Measurements from ENCODE around the gene TMPRSS9. TPM values are rescaled to one million over a fixed set of nuclear protein-coding genes. Genes with fewer than 3 reads are reported as not detected.
"Not testable (repeated sequence)": the region's sequence is repeated elsewhere in the genome, so short reads cannot be mapped to it uniquely, and the experiment has no call there.

Gene TMPRSS9
- total RNA-seq, 2 donors from 2014 or later, result not detected

DNA sequence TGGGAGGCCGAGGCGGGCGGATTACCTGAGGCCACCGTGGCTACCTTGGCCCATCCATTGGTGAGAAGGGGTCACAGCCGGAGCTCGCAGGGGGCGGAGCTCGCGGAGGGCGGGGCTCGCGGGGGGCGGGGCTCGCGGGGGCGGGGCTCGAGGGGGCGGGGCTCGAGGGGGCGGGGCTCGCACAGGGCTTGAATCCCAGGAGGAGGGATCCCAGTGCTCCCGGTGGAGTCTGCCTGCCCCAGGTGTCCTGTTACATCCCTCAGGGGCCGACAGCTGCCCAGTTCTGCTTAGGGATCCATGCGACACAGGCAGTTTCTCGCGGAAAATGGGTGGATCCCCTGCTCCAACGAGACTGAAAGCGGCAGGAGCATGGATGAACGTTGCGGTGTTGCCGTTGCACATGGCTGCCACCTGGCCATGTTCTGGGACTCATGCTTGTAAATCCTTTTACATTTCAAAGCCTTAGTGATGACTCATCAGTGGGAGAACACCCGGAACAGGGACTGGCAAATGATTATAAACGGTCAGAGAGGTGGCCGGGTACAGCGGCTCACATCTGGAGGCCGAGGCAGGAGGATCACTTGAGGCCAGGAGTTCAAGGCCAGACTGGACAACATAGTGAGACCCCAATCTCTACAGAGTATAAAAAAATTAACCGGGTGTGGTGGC lies 25.1 kb downstream of the TMPRSS9 start:
- TF ChIP-seq, protein P1, sequence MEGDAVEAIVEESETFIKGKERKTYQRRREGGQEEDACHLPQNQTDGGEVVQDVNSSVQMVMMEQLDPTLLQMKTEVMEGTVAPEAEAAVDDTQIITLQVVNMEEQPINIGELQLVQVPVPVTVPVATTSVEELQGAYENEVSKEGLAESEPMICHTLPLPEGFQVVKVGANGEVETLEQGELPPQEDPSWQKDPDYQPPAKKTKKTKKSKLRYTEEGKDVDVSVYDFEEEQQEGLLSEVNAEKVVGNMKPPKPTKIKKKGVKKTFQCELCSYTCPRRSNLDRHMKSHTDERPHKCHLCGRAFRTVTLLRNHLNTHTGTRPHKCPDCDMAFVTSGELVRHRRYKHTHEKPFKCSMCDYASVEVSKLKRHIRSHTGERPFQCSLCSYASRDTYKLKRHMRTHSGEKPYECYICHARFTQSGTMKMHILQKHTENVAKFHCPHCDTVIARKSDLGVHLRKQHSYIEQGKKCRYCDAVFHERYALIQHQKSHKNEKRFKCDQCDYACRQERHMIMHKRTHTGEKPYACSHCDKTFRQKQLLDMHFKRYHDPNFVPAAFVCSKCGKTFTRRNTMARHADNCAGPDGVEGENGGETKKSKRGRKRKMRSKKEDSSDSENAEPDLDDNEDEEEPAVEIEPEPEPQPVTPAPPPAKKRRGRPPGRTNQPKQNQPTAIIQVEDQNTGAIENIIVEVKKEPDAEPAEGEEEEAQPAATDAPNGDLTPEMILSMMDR (IDR thresholded peaks at IDR 0.05), result no peak
- Histone ChIP-seq H3K36me3 (no peaks in the 10 kb centered on the region), H3K27me3 (no peaks in the 10 kb centered on the region), H3K27ac (no peak overlapping the region), H3K9me3 (peaks cover 0 to 9% of the 10 kb centered on the region in 2 donors), H3K4me3 (no peak overlapping the region), H3K4me1 (peaks cover 0 to 4% of the 10 kb centered on the region in 2 donors)
- DNase-seq (ENCODE audit: low spot score), result no peak

DNA sequence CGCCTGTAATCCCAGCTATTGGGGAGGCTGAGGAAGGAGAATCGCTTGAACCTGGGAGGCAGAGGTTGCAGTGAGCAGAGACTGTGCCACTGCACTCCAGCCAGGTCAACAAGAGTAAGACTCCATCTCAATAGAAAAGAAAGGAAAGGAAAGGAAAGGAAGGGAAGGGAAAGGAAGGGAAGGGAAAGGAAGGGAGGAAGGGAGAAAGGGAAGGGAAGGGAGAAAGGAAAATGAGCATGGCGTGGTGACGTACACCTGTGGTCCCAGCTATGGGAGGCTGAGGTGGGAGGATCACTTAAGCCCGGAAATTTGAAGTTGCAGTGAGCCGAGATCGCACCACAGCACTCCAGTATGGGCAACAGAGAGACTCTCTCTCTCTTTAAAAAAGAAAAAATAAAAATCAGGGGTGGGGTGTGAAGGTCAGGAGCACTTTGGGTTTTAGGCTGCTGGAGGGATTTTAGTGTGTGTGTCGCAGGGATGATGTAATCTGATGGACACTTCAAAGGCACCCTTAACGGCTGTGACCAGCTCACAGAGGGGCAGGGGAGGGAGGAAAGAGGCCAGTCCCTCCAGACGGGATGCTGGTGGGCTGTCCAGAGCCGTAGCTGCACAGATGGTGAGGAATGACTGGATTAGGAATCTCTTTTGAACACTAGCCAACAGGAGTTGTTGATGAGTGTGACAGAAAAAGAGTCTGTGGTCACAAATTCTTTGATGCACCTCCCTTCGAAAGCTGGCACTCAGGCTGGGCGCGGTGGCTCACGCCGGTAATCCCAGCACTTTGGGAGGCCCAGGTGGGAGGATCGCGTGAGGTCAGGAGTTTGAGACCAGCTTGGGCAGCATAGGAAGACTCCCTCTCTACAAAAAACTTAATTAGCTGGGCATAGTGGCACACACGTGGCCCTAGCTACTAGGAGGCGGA lies 27.6 kb downstream of the TMPRSS9 start:
- H3K9me3 ChIP-seq, result no peaks in the 10 kb centered on the region
- no peaks in the 10 kb centered on the region for H3K36me3 ChIP-seq
- TF ChIP-seq, protein P1 (IDR thresholded peaks at IDR 0.05), result no peak
- H3K4me1 ChIP-seq, result peaks cover 0 to 4% of the 10 kb centered on the region in 2 donors
- H3K27me3 ChIP-seq, result no peaks in the 10 kb centered on the region
- no peak for DNase-seq (ENCODE audit: low spot score)
- H3K4me3 ChIP-seq, result no peak overlapping the region
- H3K27ac ChIP-seq, result no peak overlapping the region

DNA sequence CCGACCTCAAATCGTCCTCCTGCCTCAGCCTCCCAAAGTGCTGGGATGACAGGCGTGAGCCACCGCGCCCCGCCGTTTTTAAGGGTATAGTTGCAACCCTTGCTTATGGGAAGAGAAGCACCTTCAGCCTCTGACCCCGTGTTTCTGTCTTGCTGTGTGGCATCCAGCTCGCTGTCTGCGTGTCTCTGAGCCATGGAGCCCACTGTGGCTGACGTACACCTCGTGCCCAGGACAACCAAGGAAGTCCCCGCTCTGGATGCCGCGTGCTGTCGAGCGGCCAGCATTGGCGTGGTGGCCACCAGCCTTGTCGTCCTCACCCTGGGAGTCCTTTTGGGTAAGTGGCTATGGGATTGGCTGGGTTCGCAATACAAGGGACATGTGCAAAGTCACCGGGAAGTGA lies 29.5 kb downstream of the TMPRSS9 start:
- Histone ChIP-seq H3K9me3 (no peaks in the 10 kb centered on the region), H3K4me1 (no peaks in the 10 kb centered on the region), H3K27me3 (no peaks in the 10 kb centered on the region), H3K4me3 (no peak overlapping the region), H3K36me3 (no peaks in the 10 kb centered on the region), H3K27ac (no peak overlapping the region)
- TF ChIP-seq, protein P1 (IDR thresholded peaks at IDR 0.05), result no peak
- DNase-seq (ENCODE audit: low spot score), result no peak

DNA sequence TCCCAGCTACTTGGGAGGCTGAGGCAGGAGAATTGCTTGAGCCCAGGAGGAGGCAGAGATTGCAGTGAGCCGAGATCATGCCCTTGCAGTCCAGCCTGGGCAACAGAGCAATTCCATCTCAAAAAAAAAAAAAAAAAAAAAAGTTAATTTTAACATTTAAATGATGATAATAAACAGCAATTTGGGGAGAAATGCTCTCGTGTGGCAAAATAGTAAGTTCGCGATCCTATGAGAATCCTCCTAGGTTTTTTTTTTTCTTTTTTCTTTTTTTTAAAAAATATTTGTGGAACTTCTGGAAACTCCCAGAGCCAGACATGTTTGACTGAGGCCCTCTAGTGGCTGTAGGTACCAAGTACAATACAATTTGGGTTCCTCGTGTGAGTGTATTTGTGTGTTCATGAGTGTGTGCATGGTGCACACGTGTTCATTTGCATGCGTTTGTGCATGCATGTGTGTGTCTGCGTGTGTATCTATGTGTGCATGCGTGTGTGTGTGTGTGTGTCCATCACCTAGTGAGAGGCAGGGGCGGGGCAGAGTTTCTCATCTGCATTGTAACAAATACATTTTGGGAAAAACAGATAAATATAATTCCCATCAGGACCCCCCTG lies 31.2 kb downstream of the TMPRSS9 start:
- no peaks in the 10 kb centered on the region for H3K9me3 ChIP-seq
- no peak overlapping the region for H3K4me3 ChIP-seq
- DNase-seq (ENCODE audit: low spot score), result no peak
- no peaks in the 10 kb centered on the region for H3K27me3 ChIP-seq
- H3K36me3 ChIP-seq, result no peaks in the 10 kb centered on the region
- TF ChIP-seq, protein P1 (IDR thresholded peaks at IDR 0.05), result peak; percentile 74 to 79
- no peak overlapping the region for H3K27ac ChIP-seq
- no peaks in the 10 kb centered on the region for H3K4me1 ChIP-seq

DNA sequence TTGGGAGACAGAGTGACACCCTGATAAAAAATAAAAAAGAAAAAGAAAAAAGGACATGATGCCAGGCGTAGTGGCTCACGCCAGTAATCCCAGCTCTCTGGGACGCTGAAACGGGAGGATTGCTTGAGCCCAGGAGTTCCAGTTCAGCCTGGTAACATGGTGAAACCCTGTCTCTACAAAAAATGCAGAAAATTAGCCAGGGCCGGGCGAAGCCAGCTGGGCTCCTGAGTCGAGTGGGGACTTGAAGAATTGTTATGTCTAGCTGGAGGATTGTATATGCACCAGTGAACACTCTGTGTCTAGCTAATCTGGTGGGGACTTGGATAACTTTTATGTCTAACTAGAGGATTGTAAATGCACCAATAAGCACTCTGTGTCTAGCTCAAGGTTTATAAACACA lies 32.3 kb downstream of the TMPRSS9 start:
- Histone ChIP-seq H3K27ac (no peak overlapping the region), H3K9me3 (no peaks in the 10 kb centered on the region), H3K36me3 (no peaks in the 10 kb centered on the region), H3K27me3 (no peaks in the 10 kb centered on the region), H3K4me1 (no peaks in the 10 kb centered on the region), H3K4me3 (no peak overlapping the region)
- TF ChIP-seq, protein P1 (IDR thresholded peaks at IDR 0.05), result no peak
- DNase-seq (ENCODE audit: low spot score), result no peak

DNA sequence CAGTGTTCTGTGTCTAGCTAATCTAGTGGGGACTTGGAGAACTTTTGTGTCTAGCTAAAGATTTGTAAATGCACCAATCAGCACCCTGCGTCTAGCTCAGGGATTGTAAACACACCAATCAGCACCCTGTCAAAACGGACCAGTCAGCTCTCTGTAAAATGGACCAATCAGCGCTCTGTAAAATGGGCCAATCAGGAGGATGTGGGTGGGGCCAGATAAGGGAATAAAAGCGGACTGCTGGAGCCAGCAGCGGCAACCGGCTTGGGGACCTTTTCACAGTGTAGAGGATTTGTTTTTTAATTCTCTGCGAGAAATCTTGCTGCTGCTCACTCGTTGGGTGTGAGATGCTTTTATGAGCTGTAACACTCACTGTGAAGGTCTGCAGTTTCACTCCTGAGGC lies 32.8 kb downstream of the TMPRSS9 start:
- DNase-seq (ENCODE audit: low spot score); H3K4me1 ChIP-seq; H3K27ac ChIP-seq; H3K27me3 ChIP-seq; H3K4me3 ChIP-seq; H3K9me3 ChIP-seq; H3K36me3 ChIP-seq: not testable (repeated sequence)
